HG02759 (cell line): ENCODE measurements around the gene PCGF2.

Experiments
- ATAC-seq: cut with Tn5 transposase; IDR thresholded peaks from one replicate; pipeline ENCODE4 v1.9.1; 2021; ENCODE audit warnings: mild to moderate bottlenecking, moderate library complexity; ENCODE audit not compliant: unreplicated experiment

The PCGF2 gene

GRCh38 chr17:38719943-38720641 lies 28.0 kb downstream of the PCGF2 start:
- ATAC-seq, result no peak

- ATAC-seq, result no peak
These were observed 28.7 kb downstream of the PCGF2 start for GRCh38 chr17:38719289-38719942.

GRCh38 chr17:38717139-38717745 lies 30.9 kb downstream of the PCGF2 start:
- no peak for ATAC-seq

GRCh38 chr17:38716368-38717005 lies 31.6 kb downstream of the PCGF2 start:
- no peak for ATAC-seq

- ATAC-seq, result no peak
These were observed 32.8 kb downstream of the PCGF2 start for GRCh38 chr17:38715216-38715943.

GRCh38 chr17:38713456-38714075 lies 34.6 kb downstream of the PCGF2 start:
- ATAC-seq, result no peak

GRCh38 chr17:38712593-38712992 lies 35.5 kb downstream of the PCGF2 start:
- ATAC-seq, result no peak

GRCh38 chr17:38711792-38712571 lies 36.2 kb downstream of the PCGF2 start:
- ATAC-seq, result no peak

GRCh38 chr17:38710985-38711384 lies 37.2 kb downstream of the PCGF2 start:
- ATAC-seq, result no peak

- no peak for ATAC-seq
These were observed 37.6 kb downstream of the PCGF2 start for GRCh38 chr17:38710604-38710962.

- no peak for ATAC-seq
These were observed 38.1 kb downstream of the PCGF2 start for GRCh38 chr17:38709864-38710603.

GRCh38 chr17:38709104-38709820 lies 38.9 kb downstream of the PCGF2 start:
- ATAC-seq, result no peak

GRCh38 chr17:38707678-38708351 lies 40.3 kb downstream of the PCGF2 start:
- no peak for ATAC-seq

- ATAC-seq, result no peak
These were observed 41.5 kb downstream of the PCGF2 start for GRCh38 chr17:38706505-38707216.

GRCh38 chr17:38705803-38706504 lies 42.2 kb downstream of the PCGF2 start:
- ATAC-seq, result no peak

- no peak for ATAC-seq
These were observed 42.7 kb downstream of the PCGF2 start for GRCh38 chr17:38705523-38705802.
